ENCODE data around the gene SPATA6L.
"Not testable (repeated sequence)": the region's sequence is repeated elsewhere in the genome, so short reads cannot be mapped to it uniquely, and the experiment has no call there.

Gene SPATA6L

GRCh38 chr9:4630836-4631235, 35.4 kb downstream of the SPATA6L start:
- H3K27ac Mint-ChIP-seq, result no peak overlapping the region
- H3K4me1 Mint-ChIP-seq (ENCODE audit: low read depth), result peaks cover 3% of the 10 kb centered on the region
- no peaks in the 10 kb centered on the region for H3K36me3 Mint-ChIP-seq (ENCODE audit: low read depth)
- no peaks in the 10 kb centered on the region for H3K27me3 Mint-ChIP-seq
- H3K4me3 Mint-ChIP-seq, result no peak overlapping the region
- no peak for DNase-seq
- no peaks in the 10 kb centered on the region for H3K9me3 Mint-ChIP-seq

DNA sequence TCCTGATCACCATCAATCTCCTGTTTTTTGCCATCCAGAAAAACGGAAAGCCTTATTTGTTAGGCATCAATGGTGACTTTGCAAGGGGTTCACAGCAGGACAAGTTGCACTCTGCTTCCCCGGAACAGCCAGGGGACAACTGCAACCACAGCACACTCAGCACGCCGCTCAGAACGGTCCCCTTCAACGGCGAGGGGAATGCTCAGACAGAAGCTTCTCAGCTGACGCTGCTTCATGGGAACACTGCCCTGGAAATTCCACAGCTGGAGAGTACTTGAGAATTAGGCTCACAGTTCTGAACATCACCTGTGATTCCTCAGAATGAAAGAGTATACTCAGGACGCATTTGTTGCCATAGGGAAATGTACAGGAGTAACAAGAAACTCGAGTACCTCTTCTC, 44.3 kb downstream of the SPATA6L start:
- no peak overlapping the region for H3K4me3 Mint-ChIP-seq
- H3K27ac Mint-ChIP-seq, result no peak overlapping the region
- no peaks in the 10 kb centered on the region for H3K36me3 Mint-ChIP-seq (ENCODE audit: low read depth)
- no peak for DNase-seq
- H3K4me1 Mint-ChIP-seq (ENCODE audit: low read depth), result peaks cover 20% of the 10 kb centered on the region
- H3K9me3 Mint-ChIP-seq, result no peaks in the 10 kb centered on the region
- H3K27me3 Mint-ChIP-seq, result no peaks in the 10 kb centered on the region

DNA sequence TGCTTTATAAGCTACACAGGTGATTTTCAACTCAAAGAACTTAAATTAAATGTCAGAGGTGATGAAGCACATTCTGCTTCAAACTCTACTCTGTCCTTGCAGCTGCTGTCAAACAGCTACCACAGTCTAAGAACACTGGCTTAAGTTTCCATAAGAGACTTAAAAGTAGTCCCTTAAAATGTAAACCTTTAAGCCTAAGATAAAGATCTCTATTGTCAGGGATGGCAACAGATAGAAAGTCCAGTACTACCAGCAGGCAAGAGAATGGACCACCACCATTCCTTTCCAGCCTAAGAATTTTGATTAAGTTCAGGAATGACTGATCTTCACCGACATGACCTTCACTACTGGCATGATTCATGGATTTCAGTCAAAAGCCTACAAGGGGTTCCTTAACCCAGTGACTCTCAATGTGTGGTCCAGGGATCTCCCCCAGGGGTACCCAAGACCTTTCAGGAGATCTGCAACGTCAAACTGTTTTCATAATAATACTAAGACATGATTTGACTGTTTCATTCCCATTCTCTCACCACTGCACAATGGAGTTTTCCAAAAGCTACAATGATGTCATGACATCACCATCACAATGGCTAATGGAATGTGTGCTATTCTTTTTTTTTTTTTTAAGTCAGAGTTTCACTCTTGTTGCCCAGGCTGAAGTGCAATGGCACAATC, 45.3 kb downstream of the SPATA6L start:
- Mint-ChIP-seq H3K27ac (no peak overlapping the region), H3K4me1 (ENCODE audit: low read depth) (peaks cover 20% of the 10 kb centered on the region), H3K27me3 (no peaks in the 10 kb centered on the region), H3K9me3 (no peaks in the 10 kb centered on the region), H3K36me3 (ENCODE audit: low read depth) (no peaks in the 10 kb centered on the region), H3K4me3 (no peak overlapping the region)
- DNase-seq, result no peak

GRCh38 chr9:4620057-4620765, 46.1 kb downstream of the SPATA6L start:
- Mint-ChIP-seq H3K36me3 (ENCODE audit: low read depth) (no peaks in the 10 kb centered on the region), H3K4me1 (ENCODE audit: low read depth) (peaks cover 25% of the 10 kb centered on the region), H3K27me3 (no peaks in the 10 kb centered on the region), H3K9me3 (no peaks in the 10 kb centered on the region), H3K27ac (no peak overlapping the region), H3K4me3 (no peak overlapping the region)
- no peak for DNase-seq

GRCh38 chr9:4618700-4619099, 47.6 kb downstream of the SPATA6L start:
- Mint-ChIP-seq H3K4me1 (ENCODE audit: low read depth) (peaks cover 29% of the 10 kb centered on the region), H3K36me3 (ENCODE audit: low read depth) (no peaks in the 10 kb centered on the region)
- no peak for DNase-seq

GRCh38 chr9:4617752-4618151, 48.5 kb downstream of the SPATA6L start:
- H3K36me3 Mint-ChIP-seq (ENCODE audit: low read depth), result no peaks in the 10 kb centered on the region
- H3K27ac Mint-ChIP-seq, result no peak overlapping the region
- H3K4me1 Mint-ChIP-seq (ENCODE audit: low read depth), result peaks cover 29% of the 10 kb centered on the region
- H3K9me3 Mint-ChIP-seq, result no peaks in the 10 kb centered on the region
- no peak for DNase-seq
- no peak overlapping the region for H3K4me3 Mint-ChIP-seq
- H3K27me3 Mint-ChIP-seq, result no peaks in the 10 kb centered on the region

More at GRCh38 chr9:4618700-4619099, 47.6 kb downstream of the SPATA6L start:
- Mint-ChIP-seq H3K9me3 (no peaks in the 10 kb centered on the region), H3K4me3 (no peak overlapping the region), H3K27me3 (no peaks in the 10 kb centered on the region), H3K27ac (no peak overlapping the region)

- Mint-ChIP-seq H3K36me3 (ENCODE audit: low read depth) (no peaks in the 10 kb centered on the region), H3K27ac (no peak overlapping the region), H3K27me3 (no peaks in the 10 kb centered on the region), H3K4me3 (no peak overlapping the region), H3K9me3 (no peaks in the 10 kb centered on the region), H3K4me1 (ENCODE audit: low read depth) (peaks cover 23% of the 10 kb centered on the region)
- DNase-seq, result no peak
Observed at GRCh38 chr9:4615778-4616177, 50.5 kb downstream of the SPATA6L start.

DNA sequence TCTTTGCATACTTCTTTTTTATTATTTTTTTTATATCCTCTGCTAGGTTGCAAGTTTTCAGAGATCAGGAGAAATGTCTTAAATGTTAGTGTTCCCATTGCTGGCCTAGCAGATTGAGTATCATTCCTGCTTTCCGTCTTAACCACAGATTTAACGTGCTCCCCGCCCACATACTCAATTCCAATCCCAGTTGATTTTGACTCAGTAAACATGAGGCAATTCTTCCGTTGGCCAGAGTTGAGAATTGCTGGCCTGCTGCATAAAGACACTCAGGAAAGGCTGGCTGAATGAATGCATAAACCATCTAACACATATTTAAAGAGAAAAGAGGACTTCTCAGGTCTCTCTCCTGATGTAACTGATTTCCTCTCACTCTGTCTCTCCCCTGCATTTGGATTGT, 51.0 kb downstream of the SPATA6L start:
- no peaks in the 10 kb centered on the region for H3K27me3 Mint-ChIP-seq

GRCh38 chr9:4614627-4615026, 51.7 kb downstream of the SPATA6L start:
- Mint-ChIP-seq H3K27ac (no peak overlapping the region), H3K4me1 (ENCODE audit: low read depth) (peaks cover 12% of the 10 kb centered on the region)

More for the DNA sequence above, 51.0 kb downstream of the SPATA6L start:
- H3K36me3 Mint-ChIP-seq (ENCODE audit: low read depth), result no peaks in the 10 kb centered on the region
- no peak for DNase-seq
- no peak overlapping the region for H3K4me3 Mint-ChIP-seq
- H3K27ac Mint-ChIP-seq, result no peak overlapping the region
- H3K4me1 Mint-ChIP-seq (ENCODE audit: low read depth), result peaks cover 18% of the 10 kb centered on the region
- H3K9me3 Mint-ChIP-seq, result no peaks in the 10 kb centered on the region

GRCh38 chr9:4606033-4606432, 60.2 kb downstream of the SPATA6L start:
- not testable (repeated sequence) for H3K27me3 Mint-ChIP-seq; H3K36me3 Mint-ChIP-seq (ENCODE audit: low read depth); H3K27ac Mint-ChIP-seq; H3K4me3 Mint-ChIP-seq; H3K9me3 Mint-ChIP-seq
- DNase-seq, result peak; percentile 31
- H3K4me1 Mint-ChIP-seq (ENCODE audit: low read depth), result peaks cover 21% of the 10 kb centered on the region

More at GRCh38 chr9:4614627-4615026, 51.7 kb downstream of the SPATA6L start:
- Mint-ChIP-seq H3K4me3 (no peak overlapping the region), H3K9me3 (no peaks in the 10 kb centered on the region), H3K27me3 (no peaks in the 10 kb centered on the region), H3K36me3 (ENCODE audit: low read depth) (no peaks in the 10 kb centered on the region)
- no peak for DNase-seq

DNA sequence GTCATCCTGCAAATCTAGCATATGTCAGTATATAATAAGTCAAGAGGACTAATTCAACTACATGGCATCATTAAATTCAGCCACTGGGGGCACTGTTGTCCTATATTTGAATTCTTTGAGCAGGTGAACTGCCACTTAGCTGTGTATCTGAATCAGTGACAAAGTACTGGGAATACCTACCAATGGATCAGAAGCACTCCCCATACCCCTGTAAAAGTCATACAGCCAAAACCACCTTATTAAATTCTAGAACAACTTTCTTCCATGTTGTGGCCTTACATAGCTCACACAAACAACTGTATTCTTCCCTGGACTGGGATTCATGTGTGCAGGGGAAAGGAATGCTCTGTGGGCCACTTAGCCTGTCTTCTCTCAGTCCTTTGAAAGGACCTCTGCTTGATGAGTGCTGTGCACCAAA, 61.6 kb downstream of the SPATA6L start:
- Mint-ChIP-seq H3K27me3 (no peaks in the 10 kb centered on the region), H3K4me1 (ENCODE audit: low read depth) (peaks cover 34% of the 10 kb centered on the region), H3K9me3 (no peaks in the 10 kb centered on the region), H3K27ac (no peak overlapping the region), H3K36me3 (ENCODE audit: low read depth) (no peaks in the 10 kb centered on the region), H3K4me3 (no peak overlapping the region)
- DNase-seq, result peak; percentile 35

- H3K4me3 Mint-ChIP-seq, result no peak overlapping the region
Observed at GRCh38 chr9:4603830-4604229, 62.5 kb downstream of the SPATA6L start.

DNA sequence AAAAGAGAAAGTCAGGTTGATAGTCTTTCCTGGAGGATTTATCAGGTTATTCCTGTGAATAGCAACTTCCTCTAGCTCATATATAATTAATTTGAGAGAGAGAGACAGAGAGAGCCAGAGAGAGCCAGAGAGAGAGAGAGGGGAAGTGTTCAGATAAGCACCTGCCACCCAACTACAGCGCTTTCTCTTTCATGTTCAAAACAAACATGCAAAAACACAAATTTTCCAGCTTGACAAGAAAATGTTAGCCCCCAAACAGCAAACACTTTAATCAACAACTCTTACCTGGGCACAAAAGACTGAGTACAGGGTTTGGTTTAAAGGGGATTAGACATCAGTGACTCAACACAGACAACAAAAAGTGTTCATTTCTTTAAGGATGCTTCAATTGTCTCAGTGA, 65.9 kb downstream of the SPATA6L start:
- no peak for DNase-seq
- Mint-ChIP-seq H3K9me3 (no peaks in the 10 kb centered on the region), H3K4me1 (ENCODE audit: low read depth) (peaks cover 55% of the 10 kb centered on the region), H3K4me3 (no peak overlapping the region), H3K36me3 (ENCODE audit: low read depth) (no peaks in the 10 kb centered on the region), H3K27ac (peak overlapping the region; percentile 50), H3K27me3 (no peaks in the 10 kb centered on the region)

More at GRCh38 chr9:4603830-4604229, 62.5 kb downstream of the SPATA6L start:
- no peaks in the 10 kb centered on the region for H3K27me3 Mint-ChIP-seq
- H3K9me3 Mint-ChIP-seq, result no peaks in the 10 kb centered on the region
- no peaks in the 10 kb centered on the region for H3K36me3 Mint-ChIP-seq (ENCODE audit: low read depth)
- no peak for DNase-seq
- no peak overlapping the region for H3K27ac Mint-ChIP-seq
- H3K4me1 Mint-ChIP-seq (ENCODE audit: low read depth), result peaks cover 34% of the 10 kb centered on the region

DNA sequence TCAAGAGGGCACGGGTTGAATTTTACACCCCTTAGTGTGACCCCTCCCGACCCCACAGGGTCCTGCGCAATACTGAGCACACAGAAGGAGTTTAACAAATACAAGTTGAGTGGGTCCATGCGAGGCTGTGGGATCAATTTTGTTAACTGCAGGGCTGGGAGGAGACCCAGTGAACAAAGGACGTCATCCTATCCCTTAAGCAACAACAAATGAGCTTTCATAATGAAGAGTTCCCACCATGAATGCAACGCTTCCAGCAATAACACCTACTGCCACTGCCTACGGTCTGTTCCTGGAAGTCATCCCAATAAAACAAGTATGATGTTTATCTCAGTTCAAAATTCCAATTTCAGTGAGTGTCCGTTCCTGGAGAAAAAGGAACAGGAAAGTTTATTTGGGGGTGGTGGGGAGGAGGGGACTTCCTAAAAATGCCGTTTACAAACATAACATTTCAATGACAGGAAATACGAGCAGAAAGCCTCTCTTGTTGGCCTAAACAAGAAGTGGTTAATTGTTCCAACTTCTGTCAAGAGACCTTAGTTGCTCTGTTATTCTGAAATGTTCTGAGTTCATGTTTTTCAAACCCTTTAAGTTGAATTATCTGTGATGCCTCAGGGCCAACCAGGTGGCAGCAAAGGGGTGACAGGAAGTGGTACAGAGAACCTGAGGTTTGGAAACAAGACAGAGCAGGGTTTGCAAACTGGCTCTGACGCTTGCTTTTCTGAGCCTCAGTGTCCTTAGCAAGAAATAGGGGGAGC, 69.9 kb downstream of the SPATA6L start:
- peak overlapping the region; percentile 73 for H3K27ac Mint-ChIP-seq
- H3K27me3 Mint-ChIP-seq, result no peaks in the 10 kb centered on the region
- peaks cover 46% of the 10 kb centered on the region for H3K4me1 Mint-ChIP-seq (ENCODE audit: low read depth)
- no peaks in the 10 kb centered on the region for H3K36me3 Mint-ChIP-seq (ENCODE audit: low read depth)
- H3K9me3 Mint-ChIP-seq, result no peaks in the 10 kb centered on the region
- no peak overlapping the region for H3K4me3 Mint-ChIP-seq
- peak; percentile 44 for DNase-seq

DNA sequence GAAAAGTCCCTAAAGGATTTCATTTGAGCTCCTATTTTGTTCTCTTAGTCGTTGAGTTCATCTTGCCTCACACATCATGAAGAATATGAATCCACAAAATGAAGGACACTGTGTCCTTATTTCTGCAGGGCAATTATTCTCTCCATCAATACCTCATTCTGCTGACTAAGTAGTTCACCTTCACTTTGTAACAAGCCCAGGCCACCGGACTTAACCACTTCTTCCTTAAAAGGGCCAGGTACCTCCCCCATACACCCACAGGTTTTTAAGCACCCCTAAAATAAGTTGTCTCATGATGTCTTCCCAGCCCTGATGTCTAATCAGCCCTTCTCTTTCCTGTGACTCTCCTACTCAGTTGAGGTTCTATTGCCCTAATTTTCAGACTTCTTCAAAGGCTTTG, 71.3 kb downstream of the SPATA6L start:
- peaks cover 34% of the 10 kb centered on the region for H3K4me1 Mint-ChIP-seq (ENCODE audit: low read depth)
- H3K4me3 Mint-ChIP-seq, result no peak overlapping the region
- H3K9me3 Mint-ChIP-seq, result no peaks in the 10 kb centered on the region
- H3K36me3 Mint-ChIP-seq (ENCODE audit: low read depth), result no peaks in the 10 kb centered on the region
- H3K27ac Mint-ChIP-seq, result no peak overlapping the region
- H3K27me3 Mint-ChIP-seq, result no peaks in the 10 kb centered on the region
- no peak for DNase-seq
